Measurements from ENCODE around the gene ZFYVE21.
"Not testable (repeated sequence)": the region's sequence is repeated elsewhere in the genome, so short reads cannot be mapped to it uniquely, and the experiment has no call there.

The ZFYVE21 gene

DNA sequence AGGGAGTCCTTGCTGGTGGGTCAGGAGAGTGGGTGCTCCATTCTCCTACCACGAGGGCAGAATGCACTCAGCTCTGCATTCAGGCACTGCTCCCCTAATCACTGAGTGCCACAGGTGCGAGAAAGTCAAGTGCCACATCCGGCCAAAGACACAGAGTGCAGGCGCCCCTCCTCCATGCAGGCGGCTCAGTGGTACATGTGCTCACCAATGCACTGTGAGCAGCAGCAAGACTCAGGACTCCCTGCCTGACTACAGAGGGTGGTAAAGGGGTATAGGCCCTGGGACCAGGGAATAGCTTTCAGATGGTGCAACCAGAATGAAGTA lies 32.9 kb downstream of the ZFYVE21 start:
- no peak for DNase-seq (ENCODE audit: low read depth, low spot score)
- H3K27ac ChIP-seq: no peak overlapping the region

DNA sequence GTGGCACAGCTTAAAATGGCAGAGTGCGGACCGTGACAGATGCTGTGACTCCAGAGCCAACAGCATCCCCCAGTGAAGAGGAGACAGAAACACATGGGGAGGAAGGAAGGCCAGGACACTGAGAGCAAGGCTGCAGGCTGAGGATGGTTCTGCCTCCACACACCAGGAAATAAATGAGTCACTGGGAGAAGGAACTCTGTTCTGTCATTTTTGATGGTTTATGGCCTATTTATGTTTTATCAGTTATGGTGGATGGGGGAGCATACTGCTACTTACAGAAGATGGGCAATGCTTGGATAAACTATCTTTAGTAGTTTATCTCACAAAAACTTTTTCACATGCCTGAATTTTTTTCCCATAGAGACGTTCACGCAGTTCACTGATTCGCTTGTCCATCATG lies 33.8 kb downstream of the ZFYVE21 start:
- no peak for DNase-seq (ENCODE audit: low read depth, low spot score)
- no peak overlapping the region for H3K27ac ChIP-seq

DNA sequence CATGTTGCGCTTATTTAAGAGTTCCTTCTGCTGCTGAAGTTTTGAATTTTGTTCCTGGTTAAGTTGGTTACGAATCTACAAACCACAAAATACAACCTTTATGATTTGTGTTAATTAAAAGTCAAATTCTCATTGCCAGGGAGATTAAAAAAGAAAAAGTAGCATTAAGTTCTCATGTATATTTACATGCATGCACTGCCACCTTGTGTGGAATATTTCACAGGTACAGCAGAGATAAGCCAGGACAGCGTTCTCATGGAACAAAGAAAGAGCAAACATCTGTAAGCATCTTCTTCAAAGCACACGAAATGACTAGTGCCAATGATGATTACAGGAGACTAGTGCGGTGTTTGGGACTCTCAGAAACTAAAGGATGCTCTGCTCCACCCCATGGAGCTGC lies 34.2 kb downstream of the ZFYVE21 start:
- DNase-seq (ENCODE audit: low read depth, low spot score): no peak
- H3K27ac ChIP-seq: no peak overlapping the region

DNA sequence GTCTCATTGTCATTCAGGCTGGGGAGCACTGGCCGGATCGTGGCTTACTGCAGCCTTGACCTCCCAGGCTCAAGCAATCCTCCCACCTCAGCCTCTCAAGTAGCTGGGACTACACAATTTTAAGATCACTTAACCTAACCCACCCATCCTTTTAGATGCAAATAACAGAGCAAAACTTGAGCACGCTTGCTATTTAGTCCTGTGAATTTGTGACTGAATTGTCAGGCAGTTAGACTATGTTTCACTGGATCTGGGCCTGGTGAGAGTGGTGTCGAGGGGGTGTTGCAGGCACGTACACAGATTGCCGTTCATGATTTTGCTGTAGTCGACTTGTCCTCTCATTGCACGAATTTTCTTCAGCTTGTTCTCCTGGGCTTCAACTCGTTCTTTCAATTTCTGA lies 38.2 kb downstream of the ZFYVE21 start:
- no peak for DNase-seq (ENCODE audit: low read depth, low spot score)
- H3K27ac ChIP-seq: no peak overlapping the region

- H3K27ac ChIP-seq: no peak overlapping the region
- no peak for DNase-seq (ENCODE audit: low read depth, low spot score)
Measured at GRCh38 chr14:103755060-103755459, 39.5 kb downstream of the ZFYVE21 start.

DNA sequence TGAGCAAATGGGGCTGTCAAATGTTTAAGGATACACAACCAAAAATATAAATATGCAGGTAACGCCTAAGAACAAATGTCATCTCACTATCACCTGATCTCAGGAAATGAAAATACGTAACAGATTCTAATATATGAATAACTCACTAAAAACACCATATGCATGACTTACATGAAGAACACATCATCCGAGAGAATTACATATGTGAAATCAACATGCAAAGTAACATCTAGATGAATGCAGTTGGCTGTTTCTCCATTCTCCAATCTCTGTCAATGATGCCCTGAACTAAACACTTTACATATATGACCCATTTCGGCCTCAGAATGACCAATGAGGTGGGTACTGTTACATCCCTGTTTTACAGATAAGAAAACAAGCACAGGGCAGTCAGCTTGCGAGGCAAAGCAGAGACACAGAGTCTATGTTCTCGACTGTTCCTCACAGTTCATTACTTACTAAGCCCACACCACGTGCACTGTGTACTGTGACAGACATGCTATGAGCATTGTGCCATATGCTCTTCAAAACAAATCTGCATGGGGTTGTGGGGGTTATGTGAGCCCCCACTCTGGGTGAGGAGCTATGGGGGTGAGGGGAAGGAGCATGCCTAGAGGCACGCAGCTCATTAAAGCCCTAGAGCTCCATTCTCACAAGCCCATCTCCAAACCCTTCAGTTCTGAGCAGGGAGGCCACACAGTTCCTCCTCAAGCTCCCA lies 42.6 kb downstream of the ZFYVE21 start:
- no peak for DNase-seq (ENCODE audit: low read depth, low spot score)
- H3K27ac ChIP-seq: no peak overlapping the region

GRCh38 chr14:103762036-103762435 lies 46.4 kb downstream of the ZFYVE21 start:
- no peak for DNase-seq (ENCODE audit: low read depth, low spot score)
- H3K27ac ChIP-seq: no peak overlapping the region

GRCh38 chr14:103762541-103762940 lies 46.9 kb downstream of the ZFYVE21 start:
- no peak overlapping the region for H3K27ac ChIP-seq
- DNase-seq (ENCODE audit: low read depth, low spot score): no peak

- no peak overlapping the region for H3K27ac ChIP-seq
Measured at GRCh38 chr14:103763730-103764488, 48.3 kb downstream of the ZFYVE21 start.

GRCh38 chr14:103765526-103765925 lies 49.9 kb downstream of the ZFYVE21 start:
- no peak for DNase-seq (ENCODE audit: low read depth, low spot score)
- no peak overlapping the region for H3K27ac ChIP-seq

More at GRCh38 chr14:103763730-103764488, 48.3 kb downstream of the ZFYVE21 start:
- no peak for DNase-seq (ENCODE audit: low read depth, low spot score)

DNA sequence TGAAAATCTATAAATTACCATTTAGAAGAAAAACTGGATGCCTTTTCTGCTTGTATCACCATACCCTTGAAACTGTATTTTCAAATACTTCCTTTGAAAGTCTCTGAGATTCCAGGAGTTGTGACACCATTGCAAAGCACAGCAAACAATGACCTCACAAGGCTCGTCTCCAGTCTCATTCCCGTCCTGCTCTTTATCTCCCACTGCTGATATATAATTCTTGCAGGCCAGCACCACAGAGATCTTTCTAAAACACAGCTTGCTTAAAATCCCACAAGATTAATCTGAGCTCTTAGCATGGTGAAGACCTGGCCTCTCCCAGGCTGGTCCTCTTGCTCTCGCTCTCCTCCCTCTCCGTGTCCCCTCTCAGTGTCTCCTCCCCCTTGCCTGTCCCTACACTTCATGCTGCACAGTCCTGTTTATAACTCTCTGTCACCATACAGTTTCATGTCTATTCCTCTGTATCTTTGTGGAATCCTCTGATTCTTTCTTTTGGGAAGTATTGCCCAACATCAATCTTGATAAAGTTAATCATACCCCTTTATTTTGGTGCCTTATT lies 51.8 kb downstream of the ZFYVE21 start:
- no peak overlapping the region for H3K27ac ChIP-seq
- no peak for DNase-seq (ENCODE audit: low read depth, low spot score)

GRCh38 chr14:103770500-103770899 lies 54.9 kb downstream of the ZFYVE21 start:
- H3K27ac ChIP-seq: no peak overlapping the region
- no peak for DNase-seq (ENCODE audit: low read depth, low spot score)

- no peak overlapping the region for H3K27ac ChIP-seq
- DNase-seq (ENCODE audit: low read depth, low spot score): no peak
Measured at GRCh38 chr14:103770902-103771301, 55.3 kb downstream of the ZFYVE21 start.

GRCh38 chr14:103772078-103772712 lies 56.6 kb downstream of the ZFYVE21 start:
- H3K27ac ChIP-seq: no peak overlapping the region

DNA sequence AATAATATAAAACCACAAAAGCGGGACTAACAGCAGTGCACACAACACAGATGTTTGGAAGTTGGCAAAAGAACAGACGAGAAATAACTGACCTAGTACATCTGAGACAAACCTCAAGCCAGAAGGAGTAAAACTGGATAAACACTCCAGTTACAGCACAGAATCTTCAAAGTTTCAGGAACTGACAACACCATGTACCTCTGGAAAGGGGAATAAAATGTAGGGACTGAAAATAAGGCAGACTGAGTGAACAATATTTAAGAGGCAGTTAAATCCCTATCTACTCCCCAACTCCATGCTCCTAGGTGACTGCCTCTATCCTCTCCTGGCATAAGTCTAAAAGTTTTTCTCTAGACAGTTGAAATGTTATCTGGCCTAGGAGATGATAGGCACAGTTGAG lies 57.9 kb downstream of the ZFYVE21 start:
- H3K27ac ChIP-seq: no peak overlapping the region
- no peak for DNase-seq (ENCODE audit: low read depth, low spot score)

More at GRCh38 chr14:103772078-103772712, 56.6 kb downstream of the ZFYVE21 start:
- no peak for DNase-seq (ENCODE audit: low read depth, low spot score)

- no peak for DNase-seq (ENCODE audit: low read depth, low spot score)
- H3K27ac ChIP-seq: no peak overlapping the region
Measured at GRCh38 chr14:103775506-103775905, 59.9 kb downstream of the ZFYVE21 start.

- DNase-seq (ENCODE audit: low read depth, low spot score); H3K27ac ChIP-seq: not testable (repeated sequence)
Measured at GRCh38 chr14:103776319-103776718, 60.7 kb downstream of the ZFYVE21 start.

DNA sequence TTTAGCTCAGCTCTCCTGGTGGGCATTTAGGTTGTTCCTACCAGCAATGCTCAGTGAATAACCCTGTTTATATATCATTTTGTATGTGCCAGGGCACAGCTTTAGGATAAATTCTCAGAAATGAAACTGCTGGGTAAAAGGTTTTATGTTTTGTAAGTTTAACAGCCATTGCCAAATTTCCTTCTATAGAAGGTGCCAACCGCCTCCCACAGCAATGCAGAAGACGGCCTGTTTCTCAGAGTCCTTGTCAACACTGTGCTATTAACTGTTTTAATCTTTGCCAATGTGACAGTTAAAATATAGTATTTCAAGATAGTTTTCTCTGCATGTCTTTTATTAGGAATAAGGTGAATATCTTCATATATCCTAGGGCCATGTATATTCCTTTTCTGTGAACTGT lies 66.8 kb downstream of the ZFYVE21 start:
- H3K27ac ChIP-seq: no peak overlapping the region
- DNase-seq (ENCODE audit: low read depth, low spot score): no peak

Data from epithelial cell of prostate (primary cell).